BE2C (cell line): ENCODE data around the gene MARCKS.

ENCODE experiments used
- DNase-seq: peaks from one replicate; pipeline ENCODE4 v3.0.0-alpha.2; 2020
- H3K27me3 ChIP-seq: fragments of 250-450 bp; sonication (Bioruptor Pico); 2 replicates; pipeline ENCODE4 v1.5.1; 2020; ENCODE audit warnings: mild to moderate bottlenecking
- H3K36me3 ChIP-seq: fragments of 250-450 bp; sonication (Bioruptor Pico); 2 replicates; pipeline ENCODE4 v1.5.1; 2020; ENCODE audit warnings: mild to moderate bottlenecking
- H3K4me1 ChIP-seq: fragments of 250-450 bp; sonication (Bioruptor Pico); 2 replicates; pipeline ENCODE4 v1.5.1; 2020
- H3K4me3 ChIP-seq: 2 replicates; pipeline ENCODE4 v1.5.1; 2011; ENCODE audit warnings: low read depth, low read length
- H3K9me3 ChIP-seq: fragments of 250-450 bp; sonication (Bioruptor Pico); 2 replicates; pipeline ENCODE4 v1.5.1; 2020
- CTCF ChIP-seq: IDR thresholded peaks from 2 replicates; pipeline ENCODE4 v1.5.1; 2012; ENCODE audit warnings: mild to moderate bottlenecking, low read depth, low read length

Gene MARCKS

DNA sequence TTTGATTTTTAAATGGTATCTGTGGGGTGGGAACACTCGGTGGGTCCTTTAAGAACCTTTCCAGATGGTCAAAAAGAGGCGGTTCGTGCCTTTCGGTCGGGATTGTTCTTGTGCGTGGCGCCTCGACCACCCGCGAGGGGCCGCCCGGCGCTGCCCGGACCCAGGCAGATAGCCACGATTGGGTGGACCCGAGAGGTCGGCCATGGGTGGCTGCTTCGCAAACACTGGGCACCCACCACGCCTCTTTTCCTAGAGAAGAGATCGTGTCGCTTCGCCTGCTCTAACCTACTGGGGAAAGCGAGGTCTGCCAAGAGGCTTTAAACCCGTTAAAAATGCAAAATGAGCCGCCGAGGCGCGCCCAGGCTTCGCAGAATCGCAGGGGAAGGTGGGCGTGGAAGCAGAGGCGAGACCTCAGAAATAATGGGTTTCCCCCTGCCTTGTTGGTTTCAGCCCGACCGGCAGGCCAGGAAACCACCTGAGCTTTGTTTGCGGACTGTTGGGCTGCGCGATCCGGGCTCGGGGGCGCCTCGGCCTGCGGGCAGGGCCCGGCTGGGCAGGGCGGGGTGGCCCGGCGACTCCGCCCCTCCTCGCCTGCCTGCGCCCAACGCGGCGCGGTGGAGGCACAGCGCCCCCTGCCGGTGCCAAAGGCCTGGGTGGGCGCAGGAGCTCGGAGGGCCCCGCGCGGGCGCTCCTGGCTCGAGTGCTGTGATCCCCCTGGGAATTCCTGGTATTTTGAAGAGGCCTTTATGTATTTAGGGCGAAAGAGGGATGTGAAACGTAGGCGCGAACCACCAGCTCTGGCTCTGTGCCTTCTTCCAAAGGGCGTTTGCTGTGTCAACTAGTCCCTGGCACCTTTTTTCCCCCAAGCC is 1.6 kb downstream of the MARCKS start:
- Histone ChIP-seq H3K27me3 (no peaks in the 10 kb centered on the region), H3K4me1 (no peaks in the 10 kb centered on the region; the same call in 1 of the 2 replicates), H3K4me3 (peak overlapping the region; percentile 90), H3K36me3 (peaks cover 15% of the 10 kb centered on the region), H3K9me3 (no peaks in the 10 kb centered on the region)
- TF ChIP-seq CTCF, result peak; percentile 71
- peak; percentile 94 for DNase-seq

GRCh38 chr6:113859349-113860180 is 2.4 kb downstream of the MARCKS start:
- no peak for TF ChIP-seq CTCF
- Histone ChIP-seq H3K36me3 (peaks cover 19% of the 10 kb centered on the region), H3K27me3 (no peaks in the 10 kb centered on the region), H3K4me3 (peak overlapping the region; percentile 90), H3K9me3 (no peaks in the 10 kb centered on the region), H3K4me1 (no peaks in the 10 kb centered on the region; the same call in 1 of the 2 replicates)
- peak; percentile 50 for DNase-seq

DNA sequence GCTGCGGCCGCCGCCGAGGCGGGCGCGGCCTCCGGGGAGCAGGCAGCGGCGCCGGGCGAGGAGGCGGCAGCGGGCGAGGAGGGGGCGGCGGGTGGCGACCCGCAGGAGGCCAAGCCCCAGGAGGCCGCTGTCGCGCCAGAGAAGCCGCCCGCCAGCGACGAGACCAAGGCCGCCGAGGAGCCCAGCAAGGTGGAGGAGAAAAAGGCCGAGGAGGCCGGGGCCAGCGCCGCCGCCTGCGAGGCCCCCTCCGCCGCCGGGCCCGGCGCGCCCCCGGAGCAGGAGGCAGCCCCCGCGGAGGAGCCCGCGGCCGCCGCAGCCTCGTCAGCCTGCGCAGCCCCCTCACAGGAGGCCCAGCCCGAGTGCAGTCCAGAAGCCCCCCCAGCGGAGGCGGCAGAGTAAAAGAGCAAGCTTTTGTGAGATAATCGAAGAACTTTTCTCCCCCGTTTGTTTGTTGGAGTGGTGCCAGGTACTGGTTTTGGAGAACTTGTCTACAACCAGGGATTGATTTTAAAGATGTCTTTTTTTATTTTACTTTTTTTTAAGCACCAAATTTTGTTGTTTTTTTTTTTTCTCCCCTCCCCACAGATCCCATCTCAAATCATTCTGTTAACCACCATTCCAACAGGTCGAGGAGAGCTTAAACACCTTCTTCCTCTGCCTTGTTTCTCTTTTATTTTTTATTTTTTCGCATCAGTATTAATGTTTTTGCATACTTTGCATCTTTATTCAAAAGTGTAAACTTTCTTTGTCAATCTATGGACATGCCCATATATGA is 3.2 kb downstream of the MARCKS start:
- DNase-seq, result peak; percentile 42
- Histone ChIP-seq H3K4me1 (no peaks in the 10 kb centered on the region; the same call in 1 of the 2 replicates), H3K36me3 (peaks cover 19% of the 10 kb centered on the region), H3K9me3 (no peaks in the 10 kb centered on the region), H3K27me3 (no peaks in the 10 kb centered on the region), H3K4me3 (peak overlapping the region; percentile 90)
- TF ChIP-seq CTCF, result no peak

GRCh38 chr6:113862112-113862511 is 5.0 kb downstream of the MARCKS start:
- Histone ChIP-seq H3K4me1 (no peaks in the 10 kb centered on the region; the same call in 1 of the 2 replicates), H3K9me3 (no peaks in the 10 kb centered on the region), H3K4me3 (peak overlapping the region; percentile 4; the same call in 1 of the 2 replicates), H3K36me3 (peaks cover 19% of the 10 kb centered on the region), H3K27me3 (no peaks in the 10 kb centered on the region)
- no peak for TF ChIP-seq CTCF
- DNase-seq, result no peak

- no peak for TF ChIP-seq CTCF
- H3K36me3 ChIP-seq, result no peaks in the 10 kb centered on the region
- no peaks in the 10 kb centered on the region for H3K9me3 ChIP-seq
- no peaks in the 10 kb centered on the region for H3K27me3 ChIP-seq
- no peaks in the 10 kb centered on the region for H3K4me1 ChIP-seq
- no peak overlapping the region for H3K4me3 ChIP-seq
- no peak for DNase-seq
Observed at GRCh38 chr6:113870917-113871316, 13.8 kb downstream of the MARCKS start.
